DOHH2 (cell line): ENCODE measurements around the gene CNPPD1.

Experiments
- H3F3A ChIP-seq: fragments of 200-600 bp; sonication (generic), shearing (Covaris generic); 2 replicates; pipeline ENCODE4 v1.6.0; 2016; ENCODE audit warnings: antibody characterized with exemption, mild to moderate bottlenecking; ENCODE audit not compliant: control insufficient read depth, insufficient read depth
- H3K27ac ChIP-seq: fragments of 200-600 bp; sonication (generic); 2 replicates; pipeline ENCODE4 v1.5.1; 2014; ENCODE audit warnings: low read depth, mild to moderate bottlenecking, low read length, moderate library complexity
- H3K27me3 ChIP-seq: fragments of 200-600 bp; sonication (generic); 2 replicates; pipeline ENCODE4 v1.6.1; 2014; ENCODE audit warnings: mild to moderate bottlenecking, low read length, mixed read lengths; ENCODE audit not compliant: control insufficient read depth
- H3K36me3 ChIP-seq: fragments of 200-600 bp; sonication (generic); 2 replicates; pipeline ENCODE4 v1.6.1; 2014; ENCODE audit warnings: mild to moderate bottlenecking, low read length, moderate library complexity, mixed read lengths; ENCODE audit not compliant: control insufficient read depth
- H3K4me1 ChIP-seq: fragments of 200-600 bp; sonication (generic); 2 replicates; pipeline ENCODE4 v1.6.1; 2014; ENCODE audit warnings: mild to moderate bottlenecking, low read length, mixed read lengths; ENCODE audit not compliant: control insufficient read depth
- H3K4me2 ChIP-seq: fragments of 200-600 bp; sonication (generic); 2 replicates; pipeline ENCODE4 v1.6.0; 2014; ENCODE audit warnings: mild to moderate bottlenecking, low read length, moderate library complexity
- H3K4me3 ChIP-seq: fragments of 200-600 bp; sonication (generic); 2 replicates; pipeline ENCODE4 v1.5.1; 2014; ENCODE audit warnings: mild to moderate bottlenecking, low read length, mixed read lengths
- H3K79me2 ChIP-seq: fragments of 200-600 bp; sonication (generic); 2 replicates; pipeline ENCODE4 v1.6.1; 2014; ENCODE audit warnings: mild to moderate bottlenecking, low read length, mixed read lengths; ENCODE audit not compliant: control insufficient read depth
- H3K9me2 ChIP-seq: fragments of 200-600 bp; sonication (generic); replicated peaks from 2 replicates; pipeline ENCODE4 v1.6.1; 2014; ENCODE audit warnings: mild to moderate bottlenecking, low read length, mixed read lengths; ENCODE audit not compliant: control insufficient read depth
- H3K9me3 ChIP-seq: fragments of 200-600 bp; sonication (generic); 2 replicates; pipeline ENCODE4 v1.6.1; 2014; ENCODE audit warnings: antibody characterized with exemption, low read length, mixed read lengths; ENCODE audit not compliant: control insufficient read depth, insufficient read depth
- H4K20me1 ChIP-seq: fragments of 200-600 bp; sonication (generic); 2 replicates; pipeline ENCODE4 v1.6.0; 2014; ENCODE audit warnings: low read depth, mild to moderate bottlenecking, antibody characterized with exemption, low read length, moderate library complexity; ENCODE audit not compliant: control insufficient read depth, insufficient read depth
- CTCF ChIP-seq: fragments of 200-600 bp; sonication (generic); IDR thresholded peaks from one replicate; pipeline ENCODE4 v1.5.1; 2014; ENCODE audit warnings: antibody characterized with exemption, mild to moderate bottlenecking, low read depth, low read length; ENCODE audit not compliant: poor library complexity, severe bottlenecking
- EZH2phosphoT487 ChIP-seq: fragments of 200-600 bp; sonication (generic); IDR thresholded peaks from 2 replicates; pipeline ENCODE4 v1.6.1; 2017; ENCODE audit warnings: borderline replicate concordance, mild to moderate bottlenecking, antibody characterized with exemption, low read length, moderate library complexity, mixed read lengths

The CNPPD1 gene

GRCh38 chr2:219126555-219126954 is 50.2 kb downstream of the CNPPD1 start:
- H3F3A ChIP-seq, result no peaks in the 10 kb centered on the region
- H3K36me3 ChIP-seq, result no peaks in the 10 kb centered on the region
- no peaks in the 10 kb centered on the region for H3K79me2 ChIP-seq
- H3K27ac ChIP-seq, result no peak overlapping the region
- H3K4me2 ChIP-seq, result no peak overlapping the region
- no peaks in the 10 kb centered on the region for H3K9me3 ChIP-seq
- no peaks in the 10 kb centered on the region for H3K4me1 ChIP-seq
- no peaks in the 10 kb centered on the region for H3K9me2 ChIP-seq
- no peaks in the 10 kb centered on the region for H4K20me1 ChIP-seq
- no peak overlapping the region for H3K4me3 ChIP-seq
- TF ChIP-seq EZH2phosphoT487, result no peak
- TF ChIP-seq CTCF, result no peak
- H3K27me3 ChIP-seq, result no peaks in the 10 kb centered on the region

- no peak overlapping the region for H3K27ac ChIP-seq
- no peak overlapping the region for H3K4me2 ChIP-seq
- H3K27me3 ChIP-seq, result no peaks in the 10 kb centered on the region
- no peaks in the 10 kb centered on the region for H3K9me3 ChIP-seq
- no peaks in the 10 kb centered on the region for H3K9me2 ChIP-seq
- no peaks in the 10 kb centered on the region for H3F3A ChIP-seq
- no peak for TF ChIP-seq EZH2phosphoT487
- no peak for TF ChIP-seq CTCF
- H3K4me1 ChIP-seq, result no peaks in the 10 kb centered on the region
- no peaks in the 10 kb centered on the region for H3K79me2 ChIP-seq
- no peak overlapping the region for H3K4me3 ChIP-seq
- H3K36me3 ChIP-seq, result no peaks in the 10 kb centered on the region
- H4K20me1 ChIP-seq, result no peaks in the 10 kb centered on the region
Observed at GRCh38 chr2:219125886-219126270, 50.8 kb downstream of the CNPPD1 start.

GRCh38 chr2:219125225-219125885 is 51.4 kb downstream of the CNPPD1 start:
- Histone ChIP-seq H3K9me3 (no peaks in the 10 kb centered on the region), H3K4me3 (no peak overlapping the region), H3F3A (no peaks in the 10 kb centered on the region), H3K27me3 (no peaks in the 10 kb centered on the region), H4K20me1 (no peaks in the 10 kb centered on the region), H3K79me2 (no peaks in the 10 kb centered on the region), H3K4me2 (no peak overlapping the region), H3K9me2 (no peaks in the 10 kb centered on the region), H3K36me3 (no peaks in the 10 kb centered on the region), H3K27ac (no peak overlapping the region), H3K4me1 (no peaks in the 10 kb centered on the region)
- TF ChIP-seq EZH2phosphoT487, result no peak
- no peak for TF ChIP-seq CTCF
